ENCODE measurements around the gene METTL25. TPM values are rescaled to one million over a fixed set of nuclear protein-coding genes. Genes with fewer than 3 reads are reported as not detected.

Gene METTL25, protein sequence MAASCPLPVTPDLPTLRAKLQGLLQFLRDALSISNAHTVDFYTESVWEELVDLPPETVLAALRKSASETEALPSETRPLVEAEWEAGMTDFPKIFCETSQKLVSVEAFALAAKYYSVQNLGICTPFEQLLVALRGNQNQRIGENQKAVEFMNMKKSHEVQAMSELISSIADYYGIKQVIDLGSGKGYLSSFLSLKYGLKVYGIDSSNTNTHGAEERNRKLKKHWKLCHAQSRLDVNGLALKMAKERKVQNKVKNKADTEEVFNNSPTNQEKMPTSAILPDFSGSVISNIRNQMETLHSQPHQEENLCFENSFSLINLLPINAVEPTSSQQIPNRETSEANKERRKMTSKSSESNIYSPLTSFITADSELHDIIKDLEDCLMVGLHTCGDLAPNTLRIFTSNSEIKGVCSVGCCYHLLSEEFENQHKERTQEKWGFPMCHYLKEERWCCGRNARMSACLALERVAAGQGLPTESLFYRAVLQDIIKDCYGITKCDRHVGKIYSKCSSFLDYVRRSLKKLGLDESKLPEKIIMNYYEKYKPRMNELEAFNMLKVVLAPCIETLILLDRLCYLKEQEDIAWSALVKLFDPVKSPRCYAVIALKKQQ
- total RNA-seq, result 6.1 and 9.5 TPM in 2 replicates

GRCh38 chr12:82358200-82359114 lies at the start of gene METTL25, which contains the start of gene CCDC59:
TSS of gene METTL25 (plus strand) at chr12:82358529. CDS start at chr12:82358566, 37 bp downstream.
TSS of gene CCDC59 (minus strand) at chr12:82358387. CDS start at chr12:82358376, 11 bp downstream.

Other genes with a start within 250 kb of the METTL25 start
- 54.9 and 70.9 TPM in 2 replicates for gene CCDC59, start 142 bp upstream of the METTL25 start, total RNA-seq

Measured in smooth muscle cell of the umbilical artery (primary cell).